ENCODE results near the gene PLRG1. TPM values are rescaled to one million over a fixed set of nuclear protein-coding genes. Genes with fewer than 3 reads are reported as not detected.
A peak's percentile ranks its signal among the peaks of the same experiment; 100 is the strongest.

The PLRG1 gene
- total and polyA plus RNA-seq, 2 of the 8 experiments (the other 6 are each of a cell fraction or from before 2014, with no cell fraction given) = 63.5 to 108 TPM

GRCh38 chr4:154566639-154567204, 16.5 kb upstream of the PLRG1 start:
- H3K4ac ChIP-seq (replicated peaks; ENCODE audit: insufficient read length, low read depth, low read length) = no peak overlapping the region
- no peak overlapping the region for H2BK20ac ChIP-seq (ENCODE audit: low read length)
- H2BK12ac ChIP-seq (ENCODE audit: low read depth, low read length) = no peak overlapping the region
- no peak overlapping the region for H2AK5ac ChIP-seq (ENCODE audit: low read depth, low read length)
- H4K20me1 ChIP-seq (replicated peaks in 1 of 2; ENCODE audit: control insufficient read depth in 1 of 2, insufficient read depth in 2 of 2, low read length in 2 of 2) = no peaks in the 10 kb centered on the region
- no peak overlapping the region for H3K56ac ChIP-seq (replicated peaks; ENCODE audit: insufficient read length, low read depth, low read length)
- no peak overlapping the region for H3K23ac ChIP-seq (ENCODE audit: insufficient read length)
- no peaks in the 10 kb centered on the region for H3K79me1 ChIP-seq (ENCODE audit: low read depth, low read length)
- FAIRE-seq (no peak), DNase-seq (ENCODE audit: low read depth in 1 of 2, low spot score in 2 of 2) (no peak)
- no peak overlapping the region for H3K4me2 ChIP-seq (ENCODE audit: insufficient read depth in 1 of 2, low read depth in 2 of 2, low read length in 2 of 2)
- no peak overlapping the region for H2BK120ac ChIP-seq (replicated peaks; ENCODE audit: low read depth, low read length)
- no peaks in the 10 kb centered on the region for H3K36me3 ChIP-seq (ENCODE audit: control insufficient read depth in 2 of 4, insufficient read depth in 4 of 4, low read length in 3 of 4)
- 89% methylated on average over 5 of the region's 5 CpGs; no CpG with 5 or more reads in 1 of the 2 experiments for WGBS, 2 experiments (ENCODE audit: extremely low coverage in 1 of 2, insufficient coverage in 1 of 2, insufficient read length in 1 of 2, insufficient replicate concordance in 2 of 2, low coverage in 1 of 2, low lambda C conversion rate in 2 of 2, missing lambda C conversion rate in 1 of 2)
- no peak overlapping the region for H3K9ac ChIP-seq (replicated peaks in 1 of 4; ENCODE audit: extremely low read depth in 1 of 4, low read depth in 3 of 4, low read length in 3 of 4)
- POLR2A ChIA-PET (ENCODE audit: partially characterized antibody) = no interaction called here
- H2BK5ac ChIP-seq (ENCODE audit: low read depth, low read length) = no peak overlapping the region
- no peak overlapping the region for H2BK15ac ChIP-seq (ENCODE audit: low read length)
- peak overlapping the region; percentile 82; the same call in 1 of the 2 replicates for H2AFZ ChIP-seq (ENCODE audit: low read length)
- no peak overlapping the region for H3K4me3 ChIP-seq (ENCODE audit: extremely low read depth in 1 of 4, insufficient read depth in 2 of 4, low read depth in 3 of 4, low read length in 4 of 4)
- no peak overlapping the region for H4K5ac ChIP-seq (ENCODE audit: insufficient read length, low read depth, low read length)
- H3K18ac ChIP-seq (ENCODE audit: extremely low read depth, low read length) = no peak overlapping the region
- no peak overlapping the region for H4K91ac ChIP-seq (replicated peaks; ENCODE audit: insufficient read length, low read length)
- no peak overlapping the region for H3K14ac ChIP-seq (ENCODE audit: insufficient read length)
- no peak overlapping the region for H4K8ac ChIP-seq (ENCODE audit: extremely low read depth, insufficient read depth, low read length)
- no peaks in the 10 kb centered on the region for H3K9me3 ChIP-seq (ENCODE audit: insufficient read depth in 2 of 2, low read depth in 1 of 2, low read length in 1 of 2)
- no peaks in the 10 kb centered on the region for H3K23me2 ChIP-seq (ENCODE audit: low read depth, low read length)
- H3K27me3 ChIP-seq (replicated peaks in 1 of 4; ENCODE audit: control insufficient read depth in 3 of 4, extremely low read depth in 1 of 4, insufficient read depth in 3 of 4, low read length in 3 of 4) = no peaks in the 10 kb centered on the region
- CTCF ChIA-PET (ENCODE audit: partially characterized antibody) = interaction anchor here (0.8 to 6.7 kb wide), 4 partner anchors 14 to 376 kb away, joined by 3 to 47 read pairs (median 14); no protein-coding TSS in a partner anchor
- H3K79me2 ChIP-seq (ENCODE audit: control insufficient read depth in 1 of 2, insufficient read depth in 2 of 2, low read length in 2 of 2) = no peaks in the 10 kb centered on the region
- no peaks in the 10 kb centered on the region for H3K4me1 ChIP-seq (replicated peaks in 1 of 4; ENCODE audit: control insufficient read depth in 3 of 4, insufficient read depth in 4 of 4, low read length in 3 of 4)
- H3K27ac ChIP-seq (ENCODE audit: low read depth, low read length) = no peak overlapping the region
- TF ChIP-seq ASH2L (IDR thresholded peaks at IDR 0.05; ENCODE audit: low read length) (no peak), ATF3 (IDR thresholded peaks at IDR 0.05; ENCODE audit: insufficient read depth, low read depth, low read length) (no peak), RXRA (IDR thresholded peaks at IDR 0.05; ENCODE audit: insufficient read depth, low read depth, low read length) (no peak), BCL11A (IDR thresholded peaks at IDR 0.05; ENCODE audit: low read depth in 2 of 2, low read length in 2 of 2) (no peak), SP1 (IDR thresholded peaks at IDR 0.05; ENCODE audit: low read depth, low read length) (no peak), RNF2 (IDR thresholded peaks at IDR 0.05; ENCODE audit: borderline replicate concordance, low read depth, low read length, missing control alignments, poor library complexity, severe bottlenecking) (no peak), SIN3A (conservative IDR thresholded peaks at IDR 0.05 in 1 of 2, IDR thresholded peaks at IDR 0.05 in 1 of 2; ENCODE audit: low read depth in 1 of 2, low read length in 2 of 2) (no peak), CTCF (IDR thresholded peaks at IDR 0.05; ENCODE audit: control extremely low read depth in 1 of 3, insufficient read depth in 1 of 3, low read depth in 1 of 3, low read length in 3 of 3) (no peak), TCF12 (IDR thresholded peaks at IDR 0.05; ENCODE audit: low read depth, low read length) (no peak), CBX8 (IDR thresholded peaks at IDR 0.05; ENCODE audit: borderline replicate concordance, low read depth, low read length) (no peak)

Measured in H1 (cell line).